HG02970 (cell line): ENCODE data around the gene SDR42E1.
A peak's percentile ranks its signal among the peaks of the same experiment; 100 is the strongest.

ENCODE experiments used
- ATAC-seq: cut with Tn5 transposase; IDR thresholded peaks from one replicate; pipeline ENCODE4 v1.9.1; 2021; ENCODE audit warnings: mild to moderate bottlenecking, moderate library complexity, moderate number of reproducible peaks; ENCODE audit not compliant: unreplicated experiment, low FRiP score

Gene SDR42E1

DNA sequence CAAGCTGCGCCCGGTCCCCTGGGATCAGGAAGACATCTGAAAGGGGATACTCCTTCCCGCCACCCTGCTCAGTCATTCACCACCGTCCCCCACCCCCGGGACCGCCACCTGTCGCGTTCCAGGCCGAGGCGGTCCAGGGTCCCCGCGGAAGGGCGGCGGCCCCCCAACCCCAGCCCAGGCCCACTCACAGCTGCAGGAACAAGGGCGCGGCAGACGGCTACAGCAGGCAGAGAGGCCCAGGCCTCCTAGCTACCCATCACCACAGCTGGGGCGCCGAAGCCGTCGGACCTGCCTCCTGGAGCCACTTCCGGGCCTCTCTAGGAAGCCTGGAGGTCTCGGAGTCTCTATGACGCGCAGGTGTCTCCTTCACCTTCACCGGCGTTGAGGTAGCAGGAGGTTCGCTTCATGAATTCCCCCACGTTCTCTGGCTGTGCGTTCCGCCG lies at the start of gene SDR42E1:
TSS of gene SDR42E1 (minus strand) at position 272 of the 443 bp plus-strand sequence. CDS start 10,612 bp downstream, outside the sequence.
- peak; percentile 94 for ATAC-seq

DNA sequence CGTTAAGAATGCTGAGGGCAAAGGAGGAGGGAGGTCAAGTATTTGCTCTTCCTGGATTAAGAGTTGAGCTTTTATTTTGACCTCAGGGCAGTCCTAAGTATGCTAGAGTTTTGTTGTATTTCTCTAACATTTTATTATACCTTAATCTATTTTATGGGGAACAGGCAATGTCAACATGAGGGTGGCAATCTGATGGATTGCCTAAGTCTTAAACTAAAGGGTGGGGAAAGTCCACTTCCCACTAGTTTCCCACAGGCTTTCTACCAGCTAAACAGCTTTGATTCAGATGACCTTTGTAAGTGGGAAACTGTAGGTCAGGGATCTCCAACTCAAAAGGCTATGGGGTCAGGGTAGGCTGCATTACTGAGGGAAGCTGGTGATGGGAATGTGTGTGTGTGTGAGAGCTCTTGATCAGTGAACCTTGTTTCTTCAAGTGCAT lies 48.7 kb upstream of the SDR42E1 start:
- ATAC-seq: no peak

DNA sequence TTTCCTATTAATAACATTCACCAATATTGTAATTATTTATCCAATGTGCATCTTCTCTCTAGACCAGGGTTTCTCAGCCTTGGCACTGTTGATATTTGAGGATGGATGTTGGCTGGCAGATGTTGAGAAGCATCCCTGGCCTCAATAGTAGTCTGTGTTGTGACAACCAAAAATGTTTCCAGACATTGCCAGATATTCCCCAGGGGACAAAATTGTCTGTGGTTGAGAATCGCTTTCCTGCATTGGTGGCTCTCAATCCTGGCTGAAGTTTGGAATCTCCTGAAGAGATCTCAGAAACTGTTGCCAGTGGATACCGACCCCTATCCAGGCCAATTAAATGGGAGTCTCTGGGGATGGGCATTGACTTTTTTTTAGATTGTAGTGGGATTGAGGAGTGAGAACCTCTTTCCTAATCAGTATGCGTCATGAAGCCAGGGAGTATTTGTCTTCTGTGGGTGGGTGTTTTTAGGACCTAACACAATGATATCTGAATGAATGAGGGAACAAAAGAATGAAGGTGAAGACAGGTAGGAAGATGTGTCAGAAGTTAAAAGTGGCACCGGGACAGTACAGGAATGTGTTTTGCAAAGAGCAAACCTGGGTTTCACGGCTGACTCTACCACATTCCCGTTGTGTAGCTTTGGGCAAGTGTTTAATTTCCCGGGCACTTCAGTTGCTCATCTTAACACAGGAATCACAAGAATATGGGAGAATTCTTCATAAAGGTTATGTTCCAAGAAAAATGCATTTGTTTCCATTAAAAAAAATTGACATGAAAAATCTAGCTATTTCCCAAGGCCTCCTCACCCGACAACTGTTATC lies 48.1 kb upstream of the SDR42E1 start:
- ATAC-seq: no peak

DNA sequence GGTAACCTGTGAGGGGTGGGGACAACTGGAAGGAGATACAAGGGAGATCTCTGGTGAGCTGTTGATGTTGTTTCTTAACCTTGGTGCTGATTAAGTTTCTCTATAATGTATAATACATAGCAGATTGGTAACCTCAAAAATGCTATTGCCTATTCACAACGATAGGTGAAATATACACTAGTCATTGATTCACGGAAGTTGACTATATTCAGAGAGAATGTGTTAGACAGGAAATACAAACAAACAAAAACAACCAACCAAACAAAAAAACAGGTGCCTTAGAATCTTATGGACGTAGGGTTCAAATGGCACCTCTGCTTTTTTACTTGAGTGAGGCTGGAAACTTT lies 45.3 kb upstream of the SDR42E1 start:
- ATAC-seq: no peak

DNA sequence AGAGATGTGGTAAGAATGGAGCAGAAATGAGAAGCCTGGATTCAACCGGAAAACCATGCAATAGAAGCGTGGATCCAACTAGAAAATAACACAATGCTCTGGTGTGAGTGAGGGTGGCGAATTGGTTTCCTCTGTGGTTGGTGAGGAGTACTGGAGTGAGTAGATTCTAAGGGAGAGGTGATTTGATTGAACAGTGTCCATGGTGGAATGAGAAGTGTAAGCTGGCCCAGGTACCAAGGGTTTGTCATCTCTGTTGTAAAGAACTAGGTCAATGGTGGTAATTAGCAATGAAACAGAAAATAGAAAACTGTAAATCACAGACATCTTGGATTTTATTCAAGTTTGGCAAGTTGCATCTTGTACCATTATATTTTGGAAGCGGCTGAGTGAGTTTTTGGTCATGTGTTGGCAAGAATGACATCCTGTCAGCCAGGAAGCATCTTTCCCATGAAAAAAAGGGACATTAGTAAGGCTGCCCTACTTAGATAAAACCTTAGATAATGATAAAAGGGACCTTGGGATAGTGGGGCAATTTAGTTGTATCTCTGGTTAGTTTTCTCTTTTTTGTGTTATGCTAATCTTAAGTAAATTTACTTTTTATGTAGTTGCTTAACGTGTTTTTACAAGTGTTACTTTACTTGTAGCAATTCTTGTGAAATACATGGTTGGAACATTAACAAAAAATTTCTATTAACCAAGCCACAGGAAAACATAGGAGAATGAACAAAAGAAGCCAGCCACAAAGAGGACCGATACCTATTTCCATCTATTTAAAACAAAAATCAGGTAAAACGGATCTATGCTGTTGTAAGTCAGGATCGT lies 44.7 kb upstream of the SDR42E1 start:
- no peak for ATAC-seq

- no peak for ATAC-seq
These were observed 43.8 kb upstream of the SDR42E1 start for GRCh38 chr16:82055117-82055516.

DNA sequence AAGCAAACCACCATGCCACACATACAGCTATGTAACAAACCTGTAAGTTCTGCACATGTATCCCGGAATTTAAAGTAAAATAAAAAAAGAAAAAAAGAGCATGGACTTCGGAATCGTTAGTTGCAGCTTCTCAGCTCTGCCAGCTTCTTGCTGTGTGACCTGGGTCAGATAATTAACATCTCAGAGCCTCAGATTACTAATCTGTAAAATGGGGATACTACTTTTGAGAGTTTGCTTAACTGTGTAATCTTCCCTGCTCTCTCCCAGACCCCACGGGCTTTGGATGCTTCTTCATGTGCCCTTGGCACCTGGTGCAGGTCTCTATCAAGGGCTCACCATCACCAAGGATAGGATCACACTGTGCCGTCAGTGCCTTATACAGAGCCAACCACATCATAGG lies 40.4 kb upstream of the SDR42E1 start:
- ATAC-seq: no peak

DNA sequence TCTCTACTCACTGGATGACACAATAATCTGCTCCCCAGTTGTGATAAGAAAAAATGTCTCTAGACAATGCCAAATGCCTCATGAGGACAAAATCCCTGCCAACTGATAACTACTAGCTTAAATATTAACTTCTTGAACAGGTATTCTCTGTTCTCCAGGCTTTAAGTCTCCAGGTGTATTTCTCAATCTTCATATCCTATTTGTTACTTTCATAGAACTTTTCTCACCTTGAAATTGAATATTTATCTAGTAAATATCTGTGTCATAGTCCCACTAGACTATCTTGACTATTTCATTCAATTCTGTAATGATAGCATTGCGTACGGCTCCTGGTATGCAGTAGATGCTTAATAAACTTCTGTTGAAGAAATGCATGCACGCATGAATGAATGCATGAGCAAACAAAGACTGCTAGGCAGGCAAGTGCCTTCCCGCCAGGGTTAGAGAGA lies 39.7 kb upstream of the SDR42E1 start:
- ATAC-seq: no peak

DNA sequence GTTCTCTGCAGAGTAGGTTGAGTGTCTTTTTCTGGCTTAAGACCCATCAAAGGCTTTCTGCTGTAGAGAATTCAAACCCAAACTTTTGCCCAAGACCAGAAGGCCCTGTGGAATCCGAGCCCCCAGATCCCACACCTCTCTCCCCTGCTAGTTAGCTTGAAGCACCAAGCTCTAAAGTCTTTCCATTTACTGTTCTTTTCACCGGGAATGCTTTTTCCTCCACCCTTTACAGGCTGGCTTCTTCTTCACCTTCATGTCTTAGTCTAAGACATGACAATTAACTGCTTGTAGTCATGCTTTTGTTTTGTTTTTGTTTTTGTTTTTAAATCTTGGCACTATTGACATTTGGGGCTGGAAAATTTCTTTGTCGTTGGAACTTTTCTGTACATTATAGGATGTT lies 39.2 kb upstream of the SDR42E1 start:
- ATAC-seq: no peak

DNA sequence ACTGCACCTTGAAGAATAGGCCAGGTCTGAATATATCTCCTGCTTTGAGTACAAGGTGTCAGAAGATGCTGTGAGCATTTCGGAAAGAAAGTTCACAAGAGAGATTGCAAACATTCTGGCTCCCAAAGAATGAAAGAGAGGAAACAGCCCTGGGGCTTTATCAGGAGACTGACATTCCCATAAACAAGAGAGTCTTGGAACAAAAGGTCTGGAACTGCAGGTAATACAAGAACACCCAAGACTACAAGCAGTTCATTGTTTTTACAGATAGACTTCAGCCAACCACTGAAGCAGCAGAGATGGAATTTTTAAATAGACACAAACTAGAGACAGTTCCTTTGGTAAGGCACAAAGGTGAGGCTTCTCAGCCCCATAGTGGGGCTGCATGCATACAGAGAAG lies 38.2 kb upstream of the SDR42E1 start:
- ATAC-seq: no peak

- ATAC-seq: no peak
These were observed 36.5 kb upstream of the SDR42E1 start for GRCh38 chr16:82047787-82048186.

- ATAC-seq: no peak
These were observed 36.1 kb upstream of the SDR42E1 start for GRCh38 chr16:82047374-82047773.

DNA sequence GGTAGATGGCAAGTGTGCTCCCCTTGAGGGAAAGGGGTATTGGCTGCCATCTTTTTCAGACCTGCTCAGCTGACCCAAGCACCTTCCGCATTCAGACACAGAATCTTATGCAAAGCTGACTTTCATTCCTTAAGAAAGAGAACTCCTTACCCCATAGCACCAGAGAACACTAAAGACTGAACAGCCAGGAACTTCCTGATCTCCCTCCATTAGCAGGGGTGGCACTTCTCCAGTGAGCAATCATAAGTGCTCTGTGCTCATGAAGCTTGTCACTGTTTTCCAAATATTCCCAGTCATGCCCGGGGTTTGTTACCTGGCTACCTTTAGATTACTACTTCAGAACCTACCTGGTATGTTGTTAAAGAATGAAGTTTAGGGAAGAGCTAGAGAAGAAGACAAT lies 35.7 kb upstream of the SDR42E1 start:
- ATAC-seq: no peak

- no peak for ATAC-seq
These were observed 35.3 kb upstream of the SDR42E1 start for GRCh38 chr16:82046541-82046940.

GRCh38 chr16:82045465-82045864 lies 34.2 kb upstream of the SDR42E1 start:
- no peak for ATAC-seq

GRCh38 chr16:82044585-82044911 lies 33.3 kb upstream of the SDR42E1 start:
- no peak for ATAC-seq

- ATAC-seq: no peak
These were observed 32.7 kb upstream of the SDR42E1 start for GRCh38 chr16:82043680-82044584.

DNA sequence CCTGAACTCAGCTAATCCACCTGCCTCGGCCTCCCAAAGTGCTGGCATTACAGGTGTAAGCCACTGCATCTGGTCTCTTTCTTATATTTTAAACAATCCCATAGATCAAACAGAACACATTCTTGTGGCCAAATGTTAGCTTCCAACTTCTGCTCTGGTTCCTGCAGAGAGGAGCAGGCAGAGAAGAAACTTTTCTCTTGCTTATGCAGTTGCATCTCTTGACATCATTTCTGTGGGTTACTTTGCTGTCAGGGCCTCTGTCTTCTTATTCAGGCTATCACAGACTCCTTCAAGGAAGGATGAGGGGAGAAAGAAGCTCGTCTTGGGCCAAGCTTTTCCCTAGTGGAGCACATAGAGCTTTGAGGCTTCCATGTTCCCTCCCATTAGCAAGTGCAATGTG lies 31.6 kb upstream of the SDR42E1 start:
- no peak for ATAC-seq

DNA sequence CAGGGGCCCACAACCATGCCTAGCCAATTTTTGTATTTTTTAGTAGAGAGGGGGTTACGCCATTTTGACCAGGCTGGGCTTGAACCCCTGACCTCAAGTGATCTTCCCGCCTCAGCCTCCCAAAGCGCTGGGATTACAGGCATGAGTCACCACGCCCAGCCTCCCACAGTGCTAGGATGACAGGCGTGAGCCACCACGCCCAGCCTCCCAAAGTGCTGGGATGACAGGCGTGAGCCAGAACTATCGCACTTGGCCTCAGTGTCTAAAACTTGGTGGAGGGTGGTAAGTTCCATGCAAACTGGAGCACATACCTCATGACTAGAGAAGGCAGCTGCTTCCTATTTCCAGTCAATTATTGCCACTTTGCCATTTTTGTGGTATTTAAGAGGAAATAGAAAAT lies 30.9 kb upstream of the SDR42E1 start:
- ATAC-seq: no peak

DNA sequence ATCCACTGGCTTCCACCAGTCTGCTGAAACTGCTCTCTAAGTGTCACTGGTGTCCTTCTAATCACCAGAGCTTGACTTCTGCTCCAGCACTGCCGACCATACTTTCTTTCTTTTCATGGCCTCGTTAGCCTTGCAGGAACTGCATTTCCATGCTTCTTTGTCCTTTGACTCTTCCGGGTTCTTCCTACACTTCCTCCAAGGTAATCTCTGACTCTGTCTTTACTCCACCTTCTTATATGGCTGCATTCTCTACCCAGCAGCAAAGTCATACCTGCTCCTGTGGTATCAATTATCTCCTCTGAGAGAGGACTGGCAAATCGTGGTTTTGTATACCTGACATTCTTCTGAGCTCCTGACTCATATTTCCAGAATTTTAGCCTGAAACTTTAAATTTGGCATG lies 30.3 kb upstream of the SDR42E1 start:
- ATAC-seq: no peak

- ATAC-seq: no peak
These were observed 29.0 kb upstream of the SDR42E1 start for GRCh38 chr16:82040296-82040695.
